ENCODE measurements around the gene ECM1.

Gene ECM1

DNA sequence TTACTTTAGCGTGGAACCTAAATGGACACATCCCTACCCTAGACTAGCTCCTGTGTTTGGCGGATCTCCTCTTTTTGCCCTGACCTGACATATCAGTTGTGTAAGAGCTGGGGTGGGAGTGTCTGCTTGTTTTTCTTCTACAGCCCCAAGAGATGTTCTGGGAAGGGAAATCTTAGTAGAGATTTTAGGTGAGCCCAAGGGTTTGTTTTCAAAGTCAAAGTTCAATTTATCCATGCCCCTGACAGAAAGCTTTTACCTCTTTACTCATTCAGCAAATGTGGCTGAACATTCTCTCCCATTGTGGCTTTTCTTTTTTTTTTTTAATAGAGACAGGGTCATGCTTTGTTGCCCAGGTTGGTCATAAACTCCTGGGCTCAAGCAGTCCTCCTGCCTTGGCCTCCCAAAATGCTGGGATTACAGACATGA, 28.0 kb upstream of the ECM1 start:
- no peak overlapping the region for H3K9ac ChIP-seq (ENCODE audit: low read depth, low read length)
- H3K36me3 ChIP-seq (ENCODE audit: insufficient read depth, low read length), result no peaks in the 10 kb centered on the region
- H3K27ac ChIP-seq (ENCODE audit: low read depth, low read length), result no peak overlapping the region
- WGBS, result 74% methylated on average over 2 of the region's 2 CpGs
- no peaks in the 10 kb centered on the region for H3K27me3 ChIP-seq (ENCODE audit: insufficient read depth, low read length)
- no peaks in the 10 kb centered on the region for H3K4me1 ChIP-seq (ENCODE audit: insufficient read depth, low read length)
- H3K4me3 ChIP-seq (ENCODE audit: low read length), result no peak overlapping the region
- H3K9me3 ChIP-seq (ENCODE audit: insufficient read depth, low read depth, low read length), result no peaks in the 10 kb centered on the region

DNA sequence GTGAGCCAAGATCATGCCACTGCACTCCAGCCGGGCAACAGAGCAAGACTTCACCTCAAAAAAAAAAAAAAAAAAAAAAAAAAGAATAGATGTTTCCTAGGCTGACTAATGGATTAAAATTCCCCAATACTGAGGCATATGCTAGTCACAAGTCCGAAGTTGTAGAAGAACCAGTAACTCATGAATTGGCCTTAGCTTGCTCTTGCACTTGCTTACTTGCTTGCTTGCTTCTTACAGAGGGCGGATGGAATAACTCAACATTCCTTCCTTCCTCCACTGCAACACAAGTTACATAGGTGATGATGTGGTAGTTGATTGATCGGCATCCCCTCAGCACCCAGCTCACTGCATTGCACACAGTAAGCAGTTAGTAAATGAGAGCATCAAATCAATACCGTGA, 23.5 kb upstream of the ECM1 start:
- Histone ChIP-seq H3K9ac (ENCODE audit: low read depth, low read length) (no peak overlapping the region), H3K9me3 (ENCODE audit: insufficient read depth, low read depth, low read length) (no peaks in the 10 kb centered on the region), H3K27me3 (ENCODE audit: insufficient read depth, low read length) (no peaks in the 10 kb centered on the region), H3K27ac (ENCODE audit: low read depth, low read length) (no peak overlapping the region), H3K4me3 (ENCODE audit: low read length) (no peak overlapping the region), H3K4me1 (ENCODE audit: insufficient read depth, low read length) (no peaks in the 10 kb centered on the region), H3K36me3 (ENCODE audit: insufficient read depth, low read length) (peaks cover 8% of the 10 kb centered on the region)
- 81% methylated on average over 2 of the region's 5 CpGs for WGBS

DNA sequence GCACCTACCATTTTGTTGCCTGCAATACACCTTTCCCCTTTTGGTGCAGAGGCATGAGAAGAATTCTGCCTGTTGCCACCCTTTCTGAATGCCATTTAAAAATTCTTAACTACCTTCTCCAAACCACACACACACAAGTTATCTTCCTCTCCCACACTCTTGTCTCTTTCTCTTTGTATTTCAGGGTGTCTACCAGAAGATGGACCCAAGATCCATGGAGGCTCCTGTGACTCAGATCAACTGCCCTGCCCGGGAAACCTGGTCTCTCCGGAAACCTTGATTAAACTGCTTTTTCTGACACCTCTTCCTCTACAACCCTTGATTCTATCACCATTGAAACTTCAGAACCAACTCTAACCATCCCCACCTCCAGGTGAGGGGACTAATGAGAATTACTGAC, 23.0 kb upstream of the ECM1 start:
- no peak overlapping the region for H3K27ac ChIP-seq (ENCODE audit: low read depth, low read length)
- H3K4me1 ChIP-seq (ENCODE audit: insufficient read depth, low read length), result no peaks in the 10 kb centered on the region
- H3K27me3 ChIP-seq (ENCODE audit: insufficient read depth, low read length), result no peaks in the 10 kb centered on the region
- no peak overlapping the region for H3K9ac ChIP-seq (ENCODE audit: low read depth, low read length)
- no peak overlapping the region for H3K4me3 ChIP-seq (ENCODE audit: low read length)
- no peaks in the 10 kb centered on the region for H3K9me3 ChIP-seq (ENCODE audit: insufficient read depth, low read depth, low read length)
- peaks cover 13% of the 10 kb centered on the region for H3K36me3 ChIP-seq (ENCODE audit: insufficient read depth, low read length)
- 53% methylated on average over 2 of the region's 2 CpGs for WGBS

DNA sequence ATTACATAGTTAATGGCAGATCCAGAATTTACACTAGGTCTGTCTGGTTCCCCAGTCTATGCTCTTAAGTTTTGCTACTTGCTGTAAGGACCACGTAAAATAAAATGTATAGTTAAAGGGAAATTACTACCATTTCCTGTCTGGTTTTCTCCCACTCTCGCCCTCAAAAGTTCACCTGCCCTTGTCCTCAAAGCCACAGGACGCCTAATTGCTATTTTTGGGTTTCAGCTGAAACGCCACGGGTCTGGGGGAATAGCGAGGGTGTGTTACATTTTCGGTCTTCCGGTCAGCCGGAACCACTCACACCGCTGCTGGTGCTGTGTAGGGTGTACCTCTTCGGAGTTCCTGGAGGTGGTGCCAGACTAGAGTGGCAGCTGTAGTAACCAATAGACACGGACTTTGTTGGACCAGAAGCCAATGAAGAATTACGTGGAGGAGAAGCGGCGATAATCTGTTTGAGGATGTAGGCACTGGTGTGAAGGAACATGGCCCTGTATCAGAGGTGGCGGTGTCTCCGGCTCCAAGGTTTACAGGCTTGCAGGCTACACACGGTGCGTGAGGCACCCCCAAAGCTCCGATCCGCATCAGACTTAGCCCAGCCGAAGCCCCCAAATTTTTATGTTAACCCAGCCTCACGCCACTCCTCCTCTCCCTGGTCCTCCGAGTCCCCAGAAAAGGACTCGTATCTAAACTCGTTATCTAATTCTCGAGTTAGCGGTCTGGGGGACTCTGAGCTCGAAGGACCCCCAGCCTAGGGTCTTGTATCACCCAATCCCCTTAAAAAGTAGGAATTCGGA, 20.7 kb upstream of the ECM1 start, which contains the start of gene TARS2:
Gene TARS2, plus strand, starts transcription at position 454 of the 797 bp plus-strand sequence. Its CDS starts 32 bp downstream, at position 486.
- no peaks in the 10 kb centered on the region for H3K4me1 ChIP-seq (ENCODE audit: insufficient read depth, low read length)
- H3K9ac ChIP-seq (ENCODE audit: low read depth, low read length), result peak within 1 kb of the TSS; percentile 79
- no peaks in the 10 kb centered on the region for H3K27me3 ChIP-seq (ENCODE audit: insufficient read depth, low read length)
- peak within 1 kb of the TSS; percentile 25; the same call in 1 of the 2 replicates for H3K27ac ChIP-seq (ENCODE audit: low read depth, low read length)
- no peaks in the 10 kb centered on the region for H3K9me3 ChIP-seq (ENCODE audit: insufficient read depth, low read depth, low read length)
- peaks cover 32% of the 10 kb centered on the region for H3K36me3 ChIP-seq (ENCODE audit: insufficient read depth, low read length)
- 1% methylated on average over 29 of the region's 30 CpGs for WGBS
- peak within 1 kb of the TSS; percentile 73 for H3K4me3 ChIP-seq (ENCODE audit: low read length)

DNA sequence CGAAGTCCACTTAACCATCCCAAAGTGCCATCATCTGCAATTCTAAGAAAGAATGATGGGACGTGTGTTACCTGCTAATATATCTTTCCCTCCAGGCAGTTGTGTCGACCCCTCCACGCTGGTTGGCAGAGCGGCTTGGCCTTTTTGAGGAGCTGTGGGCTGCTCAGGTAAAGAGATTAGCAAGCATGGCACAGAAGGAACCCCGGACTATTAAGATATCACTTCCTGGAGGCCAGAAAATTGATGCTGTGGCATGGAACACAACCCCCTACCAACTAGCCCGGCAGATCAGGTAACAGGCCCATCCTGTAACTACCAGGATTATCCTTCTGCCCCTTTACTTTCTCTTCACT, 20.2 kb upstream of the ECM1 start:
- H3K9ac ChIP-seq (ENCODE audit: low read depth, low read length), result peak overlapping the region; percentile 79
- H3K4me3 ChIP-seq (ENCODE audit: low read length), result peak overlapping the region; percentile 73
- peak overlapping the region; percentile 25; the same call in 1 of the 2 replicates for H3K27ac ChIP-seq (ENCODE audit: low read depth, low read length)
- H3K4me1 ChIP-seq (ENCODE audit: insufficient read depth, low read length), result no peaks in the 10 kb centered on the region
- no peaks in the 10 kb centered on the region for H3K27me3 ChIP-seq (ENCODE audit: insufficient read depth, low read length)
- peaks cover 38% of the 10 kb centered on the region for H3K36me3 ChIP-seq (ENCODE audit: insufficient read depth, low read length)
- H3K9me3 ChIP-seq (ENCODE audit: insufficient read depth, low read depth, low read length), result no peaks in the 10 kb centered on the region
- 6% methylated on average over 7 of the region's 7 CpGs for WGBS

DNA sequence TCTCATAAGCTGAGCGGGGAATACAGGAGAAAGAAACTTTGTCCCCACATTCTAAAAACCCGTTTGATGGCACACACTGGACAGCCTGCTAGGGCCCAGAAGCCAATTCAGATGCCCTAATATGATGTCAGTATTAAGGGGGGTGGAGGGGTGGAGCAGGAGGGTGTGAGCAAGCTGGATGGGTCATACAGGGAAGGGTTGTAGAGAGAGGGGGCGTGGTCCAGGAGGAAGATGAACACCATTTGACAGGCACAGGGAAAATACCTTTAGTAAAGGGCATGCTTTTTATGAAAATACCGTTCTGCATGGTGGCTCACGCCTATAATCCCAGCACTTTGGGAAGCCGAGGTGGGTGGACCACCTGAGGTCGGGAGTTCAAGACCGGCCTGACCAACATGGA, 14.7 kb upstream of the ECM1 start:
- no peak overlapping the region for H3K9ac ChIP-seq (ENCODE audit: low read depth, low read length)
- H3K36me3 ChIP-seq (ENCODE audit: insufficient read depth, low read length), result peaks cover 72% of the 10 kb centered on the region
- H3K9me3 ChIP-seq (ENCODE audit: insufficient read depth, low read depth, low read length), result no peaks in the 10 kb centered on the region
- no peak overlapping the region for H3K27ac ChIP-seq (ENCODE audit: low read depth, low read length)
- H3K4me3 ChIP-seq (ENCODE audit: low read length), result no peak overlapping the region
- WGBS, result 94% methylated on average over 8 of the region's 8 CpGs
- no peaks in the 10 kb centered on the region for H3K4me1 ChIP-seq (ENCODE audit: insufficient read depth, low read length)
- H3K27me3 ChIP-seq (ENCODE audit: insufficient read depth, low read length), result no peaks in the 10 kb centered on the region

DNA sequence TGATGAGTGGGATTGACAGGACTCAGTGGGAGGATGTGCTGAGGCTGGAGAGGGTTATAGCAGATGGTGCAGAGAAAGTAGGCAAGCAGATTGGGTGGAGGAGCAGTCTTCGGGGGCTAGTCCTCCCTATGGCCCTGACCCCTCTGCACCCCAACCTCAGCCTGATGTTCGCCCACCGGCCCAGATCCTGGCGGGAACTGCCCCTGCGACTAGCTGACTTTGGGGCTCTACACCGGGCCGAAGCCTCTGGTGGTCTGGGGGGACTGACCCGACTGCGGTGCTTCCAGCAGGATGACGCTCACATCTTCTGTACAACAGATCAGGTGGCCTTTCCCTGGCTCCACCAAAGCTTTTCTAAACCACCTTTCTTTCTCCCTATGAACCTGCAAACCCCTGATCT, 9.6 kb upstream of the ECM1 start:
- no peaks in the 10 kb centered on the region for H3K27me3 ChIP-seq (ENCODE audit: insufficient read depth, low read length)
- H3K4me3 ChIP-seq (ENCODE audit: low read length), result no peak overlapping the region
- 96% methylated on average over 10 of the region's 10 CpGs for WGBS
- no peaks in the 10 kb centered on the region for H3K4me1 ChIP-seq (ENCODE audit: insufficient read depth, low read length)
- no peaks in the 10 kb centered on the region for H3K9me3 ChIP-seq (ENCODE audit: insufficient read depth, low read depth, low read length)
- H3K9ac ChIP-seq (ENCODE audit: low read depth, low read length), result no peak overlapping the region
- H3K27ac ChIP-seq (ENCODE audit: low read depth, low read length), result no peak overlapping the region
- peaks cover 67% of the 10 kb centered on the region for H3K36me3 ChIP-seq (ENCODE audit: insufficient read depth, low read length)

DNA sequence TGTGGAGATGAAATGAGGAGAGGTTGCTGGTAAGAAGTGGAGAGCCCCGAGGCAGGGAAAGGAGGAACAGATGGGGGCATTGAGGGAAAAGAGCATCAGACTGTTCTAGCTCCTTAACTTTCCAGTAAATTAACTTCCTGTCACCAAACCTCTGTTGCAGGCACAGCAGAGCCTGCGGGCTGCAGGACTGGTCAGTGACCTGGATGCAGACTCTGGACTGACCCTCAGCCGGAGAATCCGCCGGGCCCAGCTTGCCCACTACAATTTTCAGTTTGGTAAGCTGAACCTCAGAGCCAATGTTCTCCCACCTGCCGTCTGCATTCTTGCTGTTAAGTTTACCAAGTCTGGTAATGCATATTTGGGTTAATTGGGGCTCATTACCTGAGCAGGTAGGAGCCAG, 2.5 kb upstream of the ECM1 start:
- Histone ChIP-seq H3K4me3 (ENCODE audit: low read length) (no peak overlapping the region), H3K4me1 (ENCODE audit: insufficient read depth, low read length) (peaks cover 6% of the 10 kb centered on the region; the same call in 1 of the 2 replicates), H3K36me3 (ENCODE audit: insufficient read depth, low read length) (peaks cover 53% of the 10 kb centered on the region), H3K27ac (ENCODE audit: low read depth, low read length) (no peak overlapping the region), H3K9ac (ENCODE audit: low read depth, low read length) (no peak overlapping the region), H3K27me3 (ENCODE audit: insufficient read depth, low read length) (no peaks in the 10 kb centered on the region), H3K9me3 (ENCODE audit: insufficient read depth, low read depth, low read length) (no peaks in the 10 kb centered on the region)
- WGBS, result 92% methylated on average over 6 of the region's 6 CpGs

DNA sequence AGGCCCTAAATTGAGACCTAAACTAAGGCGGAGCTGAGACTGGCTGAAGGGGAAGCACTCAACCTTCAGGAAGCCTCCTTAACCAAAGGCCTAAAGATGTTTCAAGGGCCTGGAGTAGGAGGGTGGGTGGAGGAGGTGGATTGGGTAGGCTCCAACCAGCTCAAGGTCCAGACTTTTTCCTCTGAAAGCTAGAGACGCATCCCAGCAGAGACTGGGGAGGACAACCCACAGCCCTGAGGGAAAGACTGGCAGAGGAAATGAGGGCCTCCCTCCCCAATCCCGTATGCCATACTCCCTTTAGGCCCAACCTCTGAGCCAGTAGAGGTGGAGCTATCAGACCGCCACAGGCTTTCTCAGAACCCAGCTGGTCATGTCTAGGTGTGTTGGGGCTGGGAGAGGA, 1.1 kb downstream of the ECM1 start:
- peaks cover 29% of the 10 kb centered on the region for H3K36me3 ChIP-seq (ENCODE audit: insufficient read depth, low read length)
- no peaks in the 10 kb centered on the region for H3K27me3 ChIP-seq (ENCODE audit: insufficient read depth, low read length)
- no peak overlapping the region for H3K9ac ChIP-seq (ENCODE audit: low read depth, low read length)
- H3K9me3 ChIP-seq (ENCODE audit: insufficient read depth, low read depth, low read length), result no peaks in the 10 kb centered on the region
- no peak overlapping the region for H3K4me3 ChIP-seq (ENCODE audit: low read length)
- no peak overlapping the region for H3K27ac ChIP-seq (ENCODE audit: low read depth, low read length)
- 78% methylated on average over 4 of the region's 4 CpGs for WGBS
- peaks cover 6% of the 10 kb centered on the region; the same call in 1 of the 2 replicates for H3K4me1 ChIP-seq (ENCODE audit: insufficient read depth, low read length)

DNA sequence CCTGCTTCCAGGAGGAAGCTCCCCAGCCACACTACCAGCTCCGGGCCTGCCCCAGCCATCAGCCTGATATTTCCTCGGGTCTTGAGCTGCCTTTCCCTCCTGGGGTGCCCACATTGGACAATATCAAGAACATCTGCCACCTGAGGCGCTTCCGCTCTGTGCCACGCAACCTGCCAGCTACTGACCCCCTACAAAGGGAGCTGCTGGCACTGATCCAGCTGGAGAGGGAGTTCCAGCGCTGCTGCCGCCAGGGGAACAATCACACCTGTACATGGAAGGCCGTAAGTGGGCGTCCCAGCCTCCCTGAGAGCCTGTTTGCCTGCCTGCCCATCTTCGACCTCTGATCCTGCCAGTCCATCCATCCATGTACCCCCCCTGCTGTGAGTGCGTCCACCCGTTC, 3.6 kb downstream of the ECM1 start:
- H3K27ac ChIP-seq (ENCODE audit: low read depth, low read length), result no peak overlapping the region
- no peak overlapping the region for H3K4me3 ChIP-seq (ENCODE audit: low read length)
- peaks cover 7% of the 10 kb centered on the region; the same call in 1 of the 2 replicates for H3K4me1 ChIP-seq (ENCODE audit: insufficient read depth, low read length)
- H3K9me3 ChIP-seq (ENCODE audit: insufficient read depth, low read depth, low read length), result no peaks in the 10 kb centered on the region
- H3K9ac ChIP-seq (ENCODE audit: low read depth, low read length), result no peak overlapping the region
- H3K27me3 ChIP-seq (ENCODE audit: insufficient read depth, low read length), result no peaks in the 10 kb centered on the region
- H3K36me3 ChIP-seq (ENCODE audit: insufficient read depth, low read length), result peaks cover 5% of the 10 kb centered on the region
- 96% methylated on average over 12 of the region's 12 CpGs for WGBS

DNA sequence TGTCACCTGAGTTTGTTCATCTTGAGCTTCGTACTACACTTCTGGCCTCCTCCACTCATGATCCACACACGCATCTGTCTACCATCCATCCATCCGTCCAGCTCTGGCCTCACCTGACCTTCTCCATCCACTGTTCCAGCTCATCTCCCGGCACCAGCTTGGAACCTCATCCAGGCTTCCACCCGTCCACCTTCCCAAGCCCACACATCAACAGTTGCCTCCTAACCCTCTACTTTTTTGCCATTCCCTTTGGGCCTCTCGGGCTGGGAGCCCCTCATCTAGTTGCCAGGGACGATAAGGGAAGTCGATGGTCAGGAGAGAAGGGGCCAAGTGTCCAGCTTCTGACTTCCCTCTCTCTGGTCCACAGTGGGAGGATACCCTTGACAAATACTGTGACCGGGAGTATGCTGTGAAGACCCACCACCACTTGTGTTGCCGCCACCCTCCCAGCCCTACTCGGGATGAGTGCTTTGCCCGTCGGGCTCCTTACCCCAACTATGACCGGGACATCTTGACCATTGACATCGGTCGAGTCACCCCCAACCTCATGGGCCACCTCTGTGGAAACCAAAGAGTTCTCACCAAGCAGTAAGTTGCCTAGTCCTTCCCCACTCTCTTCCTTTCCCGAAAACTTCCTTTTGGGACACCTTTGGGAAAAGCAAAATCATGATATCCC, 4.2 kb downstream of the ECM1 start:
- 90% methylated on average over 17 of the region's 17 CpGs for WGBS
- Histone ChIP-seq H3K27me3 (ENCODE audit: insufficient read depth, low read length) (no peaks in the 10 kb centered on the region), H3K9me3 (ENCODE audit: insufficient read depth, low read depth, low read length) (no peaks in the 10 kb centered on the region), H3K9ac (ENCODE audit: low read depth, low read length) (no peak overlapping the region), H3K27ac (ENCODE audit: low read depth, low read length) (no peak overlapping the region), H3K4me1 (ENCODE audit: insufficient read depth, low read length) (peaks cover 9% of the 10 kb centered on the region; the same call in 1 of the 2 replicates), H3K36me3 (ENCODE audit: insufficient read depth, low read length) (no peaks in the 10 kb centered on the region), H3K4me3 (ENCODE audit: low read length) (no peak overlapping the region)
